Fibroblast of peridontal ligament (primary cell): ENCODE results near the gene BRMS1L.
"Not testable (repeated sequence)": the region's sequence is repeated elsewhere in the genome, so short reads cannot be mapped to it uniquely, and the experiment has no call there.

ENCODE experiments used
- DNase-seq: peaks from one replicate; pipeline ENCODE4 v3.0.0-alpha.2; 2010; ENCODE audit errors: extremely low read depth

BRMS1L gene

GRCh38 chr14:35821564-35822411, 4.3 kb upstream of the BRMS1L start:
- DNase-seq = peak; percentile 52

- no peak for DNase-seq
Observed at GRCh38 chr14:35822501-35822900, 3.6 kb upstream of the BRMS1L start.

GRCh38 chr14:35824446-35825165, 1.5 kb upstream of the BRMS1L start:
- DNase-seq = not testable (repeated sequence)

- peak; percentile 99 for DNase-seq
Observed at GRCh38 chr14:35825968-35826217, 245 bp upstream of the BRMS1L start.

GRCh38 chr14:35826952-35827416, 846 bp downstream of the BRMS1L start:
- peak; percentile 38 for DNase-seq

- DNase-seq = no peak
Observed at GRCh38 chr14:35827678-35828472, 1.7 kb downstream of the BRMS1L start.

- DNase-seq = peak; percentile 79
Observed at GRCh38 chr14:35829449-35829848, 3.3 kb downstream of the BRMS1L start.

- DNase-seq = no peak
Observed at GRCh38 chr14:35835208-35835982, 9.3 kb downstream of the BRMS1L start.

GRCh38 chr14:35841704-35842103, 15.6 kb downstream of the BRMS1L start:
- not testable (repeated sequence) for DNase-seq

- not testable (repeated sequence) for DNase-seq
Observed at GRCh38 chr14:35842245-35842644, 16.1 kb downstream of the BRMS1L start.

- DNase-seq = no peak
Observed at GRCh38 chr14:35844494-35844893, 18.4 kb downstream of the BRMS1L start.

GRCh38 chr14:35847636-35848035, 21.5 kb downstream of the BRMS1L start:
- DNase-seq = no peak

GRCh38 chr14:35849122-35849521, 23.0 kb downstream of the BRMS1L start:
- no peak for DNase-seq

GRCh38 chr14:35851823-35852222, 25.7 kb downstream of the BRMS1L start:
- DNase-seq = no peak

- DNase-seq = no peak
Observed at GRCh38 chr14:35853225-35853624, 27.1 kb downstream of the BRMS1L start.

GRCh38 chr14:35854696-35855270, 28.6 kb downstream of the BRMS1L start:
- no peak for DNase-seq

GRCh38 chr14:35855876-35856481, 29.8 kb downstream of the BRMS1L start:
- no peak for DNase-seq

GRCh38 chr14:35858521-35859209, 32.5 kb downstream of the BRMS1L start:
- peak; percentile 52 for DNase-seq

GRCh38 chr14:35861204-35861868, 35.2 kb downstream of the BRMS1L start:
- no peak for DNase-seq
